HG02870 (cell line): ENCODE results near the gene TMEM140.

ENCODE experiments used
- ATAC-seq: cut with Tn5 transposase; IDR thresholded peaks from one replicate; pipeline ENCODE4 v1.9.1; 2021; ENCODE audit warnings: mild to moderate bottlenecking, moderate library complexity; ENCODE audit not compliant: unreplicated experiment

Gene TMEM140

GRCh38 chr7:135192914-135193536, 45.2 kb downstream of the TMEM140 start:
- ATAC-seq = no peak

DNA sequence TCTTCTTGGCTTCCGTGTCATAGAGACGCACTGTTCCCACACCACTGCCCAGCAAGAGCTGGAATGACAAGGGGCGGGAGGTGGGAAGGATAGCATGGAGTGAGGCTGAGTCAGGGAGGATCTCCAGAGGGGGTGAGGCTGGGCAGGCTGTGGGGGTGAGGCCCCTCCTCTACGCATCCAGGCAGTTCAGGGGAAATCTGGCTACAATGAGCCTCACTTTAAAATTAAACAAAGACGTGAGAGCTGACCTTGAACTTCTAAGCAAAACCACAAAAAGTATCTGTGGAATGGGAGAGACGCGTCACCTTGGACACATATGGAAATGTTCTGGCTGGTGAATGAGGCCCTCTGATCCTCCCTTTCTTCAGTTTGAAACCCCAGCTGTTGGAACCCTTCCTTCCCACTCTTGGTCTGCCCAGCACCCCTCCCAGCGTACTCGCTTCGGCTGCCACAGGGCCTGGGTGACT, 45.8 kb downstream of the TMEM140 start:
- no peak for ATAC-seq

- ATAC-seq = no peak
These were observed 46.7 kb downstream of the TMEM140 start for GRCh38 chr7:135194494-135195095.

GRCh38 chr7:135195156-135195555, 47.3 kb downstream of the TMEM140 start:
- ATAC-seq = no peak

GRCh38 chr7:135195968-135196629, 48.2 kb downstream of the TMEM140 start:
- no peak for ATAC-seq

- no peak for ATAC-seq
These were observed 49.5 kb downstream of the TMEM140 start for GRCh38 chr7:135197343-135197742.

DNA sequence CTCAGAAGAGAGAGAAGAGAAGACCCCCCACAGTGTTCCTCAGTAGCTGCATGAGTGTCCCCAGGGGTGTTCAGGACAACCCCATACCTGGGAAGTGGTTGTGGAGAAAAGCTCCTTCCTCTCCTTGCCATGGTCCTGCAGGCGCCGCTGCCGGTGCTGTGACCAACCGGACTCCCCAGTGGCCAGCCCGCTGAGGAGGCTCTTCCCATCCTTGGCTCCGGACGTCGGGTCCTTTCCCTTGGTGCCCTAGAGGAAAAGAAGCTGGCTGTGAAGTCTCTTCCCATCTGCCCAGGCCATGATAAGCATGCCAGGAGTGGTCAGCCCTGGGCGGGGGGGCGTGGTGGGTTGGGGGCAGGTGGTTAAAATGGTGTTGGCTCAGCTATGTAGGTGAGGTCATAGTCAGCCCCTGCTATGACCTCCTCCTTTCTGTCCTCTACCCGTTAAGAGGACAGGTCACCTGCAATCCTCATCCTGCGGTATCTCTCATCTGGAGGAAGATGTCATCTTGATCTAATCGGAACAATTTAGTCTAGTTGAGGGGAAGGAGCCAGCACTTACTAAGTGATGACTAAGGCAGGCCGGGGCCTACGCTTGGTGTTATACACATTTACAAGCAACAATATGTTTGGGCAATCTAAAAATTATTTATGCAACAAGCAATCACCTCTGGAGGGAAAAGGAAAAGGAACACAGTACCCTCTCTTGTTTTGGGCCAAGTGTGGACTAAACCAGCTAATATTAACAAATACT, 50.2 kb downstream of the TMEM140 start:
- no peak for ATAC-seq

DNA sequence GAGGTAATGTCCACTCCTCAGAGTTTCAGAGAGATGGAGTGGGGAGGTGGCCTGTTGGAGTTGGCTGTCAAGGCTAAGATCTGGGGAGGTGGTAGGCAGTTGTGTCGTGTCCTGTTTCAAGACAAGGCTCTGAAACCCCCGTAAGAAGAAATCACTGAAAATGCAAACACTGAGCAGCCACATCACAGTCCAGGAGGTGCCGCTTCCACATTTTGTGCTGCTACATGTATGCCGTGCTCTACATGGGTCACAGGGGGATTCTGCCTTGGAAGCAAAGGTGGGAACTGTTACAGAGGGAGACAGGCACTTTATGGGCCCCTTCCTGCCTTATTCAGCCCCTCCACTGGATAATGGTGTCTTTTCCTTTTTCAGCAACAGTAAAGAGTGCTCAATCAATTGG, 51.6 kb downstream of the TMEM140 start:
- ATAC-seq = peak; percentile 46

DNA sequence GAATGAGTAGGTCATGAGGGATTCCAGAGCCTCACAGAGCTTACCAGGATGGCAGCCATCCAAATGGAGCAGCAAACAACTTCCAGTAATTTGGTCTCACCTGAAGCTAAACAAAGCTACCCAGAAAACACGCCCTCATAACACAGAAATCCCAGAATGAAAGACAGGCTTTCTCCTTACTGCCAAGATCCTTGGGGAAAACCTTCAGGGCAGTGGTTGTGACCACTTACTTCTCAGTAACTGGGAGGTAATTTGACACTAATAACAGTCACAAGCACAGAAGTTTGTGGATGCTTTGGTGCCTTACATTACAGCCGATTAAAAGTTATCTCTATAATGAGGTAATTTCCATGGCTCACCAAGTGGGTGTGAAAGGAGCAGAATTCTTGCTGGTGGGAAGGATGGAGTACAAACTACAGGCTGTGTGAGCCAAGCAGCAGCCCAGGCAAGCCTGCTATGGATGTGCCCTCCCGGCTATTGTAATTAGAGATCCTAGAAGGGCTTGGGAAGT, 53.0 kb downstream of the TMEM140 start:
- ATAC-seq = no peak

GRCh38 chr7:135201350-135201749, 53.5 kb downstream of the TMEM140 start:
- ATAC-seq = no peak

DNA sequence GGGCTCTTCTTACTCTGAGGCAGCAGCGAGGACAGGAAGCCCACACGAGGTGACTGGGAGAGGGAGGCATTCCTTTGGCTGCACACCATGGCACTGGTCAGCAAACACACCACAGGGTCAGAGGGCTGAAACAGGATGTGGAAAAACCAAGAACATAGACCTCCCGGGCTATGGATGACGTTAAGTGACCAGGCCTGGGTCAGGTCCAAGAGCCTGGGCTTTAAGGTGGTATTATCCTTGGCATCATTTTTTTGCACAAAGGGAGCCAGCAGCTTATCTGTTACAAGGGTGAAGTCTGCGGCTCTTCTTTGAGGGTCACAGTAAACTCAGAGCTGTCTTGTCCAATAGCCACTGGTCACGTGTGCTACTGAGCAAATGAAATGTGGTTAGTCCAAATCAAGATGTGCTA, 56.5 kb downstream of the TMEM140 start:
- no peak for ATAC-seq

DNA sequence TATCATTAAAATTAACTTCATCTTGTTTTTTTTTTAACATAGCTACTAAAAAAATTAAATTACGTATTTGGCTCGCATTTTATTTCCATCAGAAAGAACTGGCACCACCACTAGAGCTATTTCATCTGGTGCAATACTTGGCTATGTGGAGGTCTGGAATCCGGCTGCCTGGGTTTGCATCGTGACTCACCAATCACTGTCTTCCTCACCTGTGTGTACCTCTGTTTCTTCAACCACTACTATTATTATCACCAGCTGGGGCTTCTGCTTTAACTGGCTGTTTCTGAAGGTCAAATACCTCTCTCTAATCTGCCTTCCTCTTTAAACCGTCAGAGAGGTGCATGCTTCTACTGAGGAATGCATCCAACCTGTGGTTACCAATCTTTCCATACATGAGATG, 57.0 kb downstream of the TMEM140 start:
- no peak for ATAC-seq

GRCh38 chr7:135205850-135206249, 58.0 kb downstream of the TMEM140 start:
- no peak for ATAC-seq

- ATAC-seq = peak; percentile 39
These were observed 59.1 kb downstream of the TMEM140 start for GRCh38 chr7:135206941-135207391.

GRCh38 chr7:135207406-135208101, 59.7 kb downstream of the TMEM140 start:
- peak; percentile 24 for ATAC-seq

DNA sequence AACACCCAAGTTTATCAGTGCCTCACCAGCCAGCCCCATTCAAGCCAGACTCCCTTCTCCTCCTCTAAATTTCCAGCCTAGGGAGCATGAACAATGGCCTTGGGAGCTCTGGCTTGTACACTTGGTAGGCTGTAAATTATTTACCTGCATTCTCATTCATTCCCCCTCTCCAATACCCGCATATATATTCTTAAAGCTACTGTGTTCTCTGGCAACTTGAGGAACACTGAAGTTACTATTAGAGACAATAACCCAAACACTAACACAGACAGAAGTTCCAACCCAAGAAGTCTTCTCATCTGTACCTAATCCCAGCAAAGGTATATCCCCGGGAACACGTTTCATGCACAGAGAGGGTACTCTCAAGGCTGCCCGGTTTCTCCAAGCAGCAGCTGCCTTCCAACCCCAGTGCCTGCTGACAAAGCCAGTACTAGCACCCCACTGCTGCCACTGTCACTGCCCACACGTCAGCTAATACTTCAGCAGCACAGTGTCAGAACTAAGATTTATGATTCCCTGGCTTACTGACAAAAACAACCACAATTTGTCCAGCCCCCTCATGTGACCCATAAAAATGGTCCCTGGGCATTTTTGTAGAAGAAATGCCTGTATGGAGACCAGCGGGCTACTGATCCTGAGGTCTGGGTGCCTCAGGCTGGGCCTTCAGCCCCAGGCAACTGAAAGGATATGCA, 60.4 kb downstream of the TMEM140 start:
- ATAC-seq = no peak

GRCh38 chr7:135209225-135209834, 61.5 kb downstream of the TMEM140 start:
- ATAC-seq = no peak

DNA sequence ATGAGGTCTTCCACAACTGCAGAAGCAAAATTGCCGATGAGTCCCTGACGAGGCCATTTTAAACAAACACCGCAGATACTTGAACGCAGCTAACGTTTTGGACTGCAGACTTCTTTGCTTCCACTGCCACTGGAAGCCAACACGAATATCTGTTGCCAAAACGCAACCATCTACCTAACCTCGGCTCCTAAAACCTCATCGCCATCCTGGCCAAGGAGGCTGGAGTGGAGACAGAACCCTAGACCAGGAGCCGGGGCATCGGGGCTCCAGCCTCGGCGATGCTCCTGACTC, 63.0 kb downstream of the TMEM140 start:
- ATAC-seq = no peak

DNA sequence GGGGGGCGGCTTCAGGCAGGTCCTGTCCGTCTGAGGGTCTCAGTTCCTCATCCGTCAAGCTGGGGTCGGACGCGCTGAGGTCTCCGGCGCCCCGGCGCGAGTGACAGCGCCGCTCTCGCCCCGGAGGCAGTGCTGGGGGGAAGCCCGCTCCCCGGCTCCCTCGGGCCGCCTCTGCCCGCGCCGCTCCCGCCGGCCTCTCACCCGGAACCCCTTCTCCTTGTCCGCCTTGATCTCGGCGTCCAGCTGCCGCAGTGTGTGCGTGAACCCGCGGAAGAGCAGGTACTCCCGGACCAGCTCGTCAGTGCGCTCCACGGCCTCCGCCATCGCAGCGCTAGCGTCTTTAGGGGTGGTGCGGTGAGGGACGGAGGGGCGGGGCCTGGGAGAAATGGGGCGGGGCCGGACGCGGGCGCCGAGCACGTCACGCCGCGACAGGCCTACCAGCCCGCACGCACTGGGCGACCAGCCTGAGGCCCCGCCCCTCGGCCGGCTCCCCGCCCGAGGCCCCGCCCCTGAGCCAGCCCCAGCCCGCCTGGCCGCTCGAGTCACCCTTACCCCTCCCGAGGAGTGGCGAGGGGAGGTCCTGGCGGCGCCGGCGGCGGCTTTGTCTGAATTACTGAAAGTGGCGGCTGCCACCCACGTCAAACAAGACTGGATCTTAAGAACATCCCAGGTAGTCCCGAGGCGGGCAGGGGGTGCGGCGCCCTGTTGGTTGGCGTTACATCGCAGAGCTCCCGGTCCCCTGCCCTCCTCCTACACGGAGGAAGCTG, 63.5 kb downstream of the TMEM140 start, which contains the start of gene WDR91:
WDR91 (minus strand) TSS at position 348 of the 767 bp plus-strand sequence; CDS start at position 324, 24 bp downstream.
- ATAC-seq = peak; percentile 57
